K562 (cell line): ENCODE measurements around the gene C1orf105. TPM values are rescaled to one million over a fixed set of nuclear protein-coding genes. Genes with fewer than 3 reads are reported as not detected.

Source experiments
- ATAC-seq: fragments of 200-7000 bp; cut with Tn5 transposase; 3 replicates; pipeline ENCODE4 v1.9.1; 2020; ENCODE audit warnings: moderate library complexity
- BruUV-seq: library from RNA; stranded (reverse); fragments of 400-500 nt; replicated peaks from 2 replicates; lab custom pipeline; 2021; lab: Mats Ljungman, UMichigan
- CTCF ChIA-PET: fragments of 300-600 bp; formaldehyde crosslinking; extraction: SDS; loops from one replicate; lab custom pipeline; 2021; ENCODE audit warnings: low intra/inter-chr PET ratio; lab: Yijun Ruan, JAX
- POLR2A ChIA-PET: fragments of 300-600, 350-650 bp; sonication (Branson Sonifier 250); formaldehyde crosslinking; extraction: SDS; loops from one replicate; lab custom pipeline; 2021; ENCODE audit warnings: antibody characterized with exemption, inconsistent platforms; lab: Yijun Ruan, JAX
- DNase-seq, 4 experiments: peaks; one replicate each; pipeline versions ENCODE4 v3.0.0 to v3.0.0-alpha.2; 2011 to 2018; ENCODE audit warnings: low spot score in 3 of 4, mixed read lengths in 3 of 4; ENCODE audit errors: extremely low read depth in 1 of 4
- FAIRE-seq: peaks from 2 replicates; lab custom pipeline; 2011; peaks lifted over from hg19 to GRCh38; lab: Jason Lieb, UNC
- H2AFZ ChIP-seq: 2 replicates; pipeline ENCODE4 v1.6.0; 2011; ENCODE audit warnings: low read depth, low read length, control low read depth, inconsistent platforms
- H3K27ac ChIP-seq: fragments of 200-600 bp; 3 replicates; pipeline ENCODE4 v1.8.0; 2011; ENCODE audit warnings: low read depth, mild to moderate bottlenecking, control low read depth, inconsistent platforms, low read length, moderate library complexity, mixed read lengths; ENCODE audit errors: extremely low read depth
- H3K27me3 ChIP-seq, 2 experiments: fragments of 300-600 bp in 1 of 2; 2 replicates in 1 of 2; 3 replicates in 1 of 2; pipeline versions ENCODE4 v1.6.0 to v1.8.0; 2011; ENCODE audit warnings: inconsistent platforms in 2 of 2, low read length in 2 of 2, mild to moderate bottlenecking in 1 of 2, mixed read lengths in 1 of 2, moderate library complexity in 1 of 2; ENCODE audit not compliant: control insufficient read depth in 2 of 2, insufficient read depth in 2 of 2
- H3K36me3 ChIP-seq: fragments of 300-600 bp; 3 replicates; pipeline ENCODE4 v1.8.0; 2011; ENCODE audit warnings: mild to moderate bottlenecking, low read length, inconsistent platforms; ENCODE audit not compliant: control insufficient read depth, insufficient read depth
- H3K4me1 ChIP-seq, 2 experiments: fragments of 200-600 bp in 1 of 2; replicated peaks in 1 of 2; 2 replicates in 1 of 2; 3 replicates in 1 of 2; pipeline versions ENCODE4 v1.5.1 to v1.8.0; 2011; ENCODE audit warnings: inconsistent platforms in 2 of 2, low read length in 2 of 2, mild to moderate bottlenecking in 1 of 2, mixed read lengths in 1 of 2, moderate library complexity in 1 of 2; ENCODE audit not compliant: control insufficient read depth in 2 of 2, insufficient read depth in 2 of 2
- H3K4me2 ChIP-seq: 2 replicates; pipeline ENCODE4 v1.6.1; 2011; ENCODE audit warnings: low read length, control low read depth, inconsistent platforms, mixed read lengths; ENCODE audit not compliant: insufficient read depth
- H3K4me3 ChIP-seq: fragments of 200-600 bp; sonication (generic), shearing (Covaris generic); 2 replicates; pipeline ENCODE4 v1.5.1; 2016; ENCODE audit warnings: control low read depth, inconsistent platforms
- H3K79me2 ChIP-seq: fragments of 200-600 bp; 3 replicates; pipeline ENCODE4 v1.8.0; 2011; ENCODE audit warnings: low read length, inconsistent platforms; ENCODE audit not compliant: control insufficient read depth, insufficient read depth
- H3K9ac ChIP-seq, 2 experiments: 2 replicates each; pipeline versions ENCODE4 v1.6.0 to v1.6.1; 2011; ENCODE audit warnings: low read depth in 2 of 2, low read length in 2 of 2, control low read depth in 1 of 2, inconsistent platforms in 1 of 2, mild to moderate bottlenecking in 1 of 2, mixed read lengths in 1 of 2; ENCODE audit not compliant: insufficient read depth in 1 of 2
- H3K9me1 ChIP-seq: one replicate; pipeline ENCODE4 v1.6.0; 2011; ENCODE audit warnings: inconsistent platforms, mild to moderate bottlenecking, low read length, moderate library complexity; ENCODE audit not compliant: control insufficient read depth, insufficient read depth
- H3K9me3 ChIP-seq: replicated peaks from 2 replicates; pipeline ENCODE4 v1.5.1; 2011; ENCODE audit warnings: low read depth, low read length, inconsistent platforms; ENCODE audit not compliant: control insufficient read depth, insufficient read depth
- H4K20me1 ChIP-seq: replicated peaks from 2 replicates; pipeline ENCODE4 v1.6.1; 2011; ENCODE audit warnings: low read length, inconsistent platforms, mixed read lengths; ENCODE audit not compliant: control insufficient read depth, insufficient read depth
- CC2D1A ChIP-seq: fragments of 450-650 bp; IDR thresholded peaks from 2 replicates; pipeline ENCODE4 v1.6.1; 2017; ENCODE audit warnings: mild to moderate bottlenecking
- DMBX1 ChIP-seq: fragments of 250-450 bp; sonication (Bioruptor Pico); IDR thresholded peaks from 2 replicates; pipeline ENCODE4 v1.8.0; 2022; ENCODE audit warnings: inconsistent platforms, mild to moderate bottlenecking, moderate library complexity, borderline replicate concordance
- HNRNPH1 ChIP-seq: fragments of 200-400 bp; formaldehyde crosslinking; optimal IDR thresholded peaks from 2 replicates; pipeline ENCODE3; 2017; ENCODE audit warnings: low read depth, mild to moderate bottlenecking, low read length, moderate library complexity
- KLF6 ChIP-seq: fragments of 250-450 bp; sonication (Bioruptor Pico); IDR thresholded peaks from 2 replicates; pipeline ENCODE4 v1.4.0; 2020; ENCODE audit warnings: mild to moderate bottlenecking, moderate library complexity, borderline replicate concordance
- MTF1 ChIP-seq: fragments of 250-450 bp; sonication (Bioruptor Pico); IDR thresholded peaks from 2 replicates; pipeline ENCODE4 v1.9.0; 2021; ENCODE audit warnings: moderate library complexity, mild to moderate bottlenecking, inconsistent platforms, borderline replicate concordance
- NFIX ChIP-seq: fragments of 250-450 bp; sonication (Bioruptor Pico); IDR thresholded peaks from 2 replicates; pipeline ENCODE4 v1.4.0; 2020; ENCODE audit warnings: low read depth, mild to moderate bottlenecking, moderate library complexity
- RNF2 ChIP-seq: sonication (generic); IDR thresholded peaks from 2 replicates; pipeline ENCODE4 v1.6.1; 2016
- ZNF274 ChIP-seq: IDR thresholded peaks from 2 replicates; pipeline ENCODE4 v1.6.1; 2011; ENCODE audit warnings: low read depth, mild to moderate bottlenecking, low read length, moderate library complexity, borderline replicate concordance
- ZNF79 ChIP-seq: fragments of 250-450 bp; sonication (Bioruptor Pico); IDR thresholded peaks from 2 replicates; pipeline ENCODE4 v1.4.0; 2020; ENCODE audit warnings: low read depth, mild to moderate bottlenecking, moderate library complexity
- WGBS: fragments of 100-300 bp; shearing (Covaris generic); methylation state at CpG from one replicate; pipeline ENCODE4 v1.1.6; 2016; ENCODE audit warnings: low coverage, mixed read lengths; ENCODE audit not compliant: insufficient coverage; ENCODE audit errors: missing lambda C conversion rate; 5-methylcytosine and 5-hydroxymethylcytosine counted together
- in situ Hi-C: fragments of 300-500 bp; cut with MboI; formaldehyde crosslinking; loops from 4 replicates; pipeline ENCODE4 v1.15.0; 2018; ENCODE audit warnings: inconsistent platforms, mixed read lengths
- intact Hi-C: fragments of 100-400 bp; cut with micrococcal nuclease; formaldehyde crosslinking; loops from 2 replicates; pipeline ENCODE4 v1.14.2; 2022
- polyA plus RNA-seq, 8 experiments: library from polyadenylated mRNA; depleted of rRNA in 4 of 8; stranded (reverse) in 5 of 8; unstranded in 3 of 8; fragments of >200 nt; fragmentation: Nextera tagmentation in 2 of 8; fragmentation: Illumina TruSeq in 1 of 8; extraction: Ambion mirVana in 2 of 8; extraction: Trizol in 1 of 8; gene quantifications; 2 replicates each; pipeline versions ENCODE4 v1.2.1 to v1.2.3, GENCODE V29; 2011 to 2014; ENCODE audit warnings: inconsistent platforms in 1 of 8, missing spikeins in 1 of 8
- total RNA-seq, 7 experiments: library from RNA; depleted of rRNA in 6 of 7; stranded (reverse); fragments of >200 nt in 6 of 7; fragmentation: Illumina TruSeq in 2 of 7; extraction: Trizol in 2 of 7; gene quantifications; 2 replicates each; pipeline versions ENCODE4 v1.2.1 to v1.2.3, GENCODE V29; 2011 to 2021; ENCODE audit warnings: low replicate concordance in 1 of 7
- TF ChIP-seq, protein P1 (sequence below): fragments of 250-450 bp; sonication (Bioruptor Pico); IDR thresholded peaks from 2 replicates; pipeline ENCODE4 v1.4.0; 2020
- TF ChIP-seq, protein P2 (sequence below): fragments of 450-650 bp; IDR thresholded peaks from 2 replicates; pipeline ENCODE4 v1.6.1; 2018; ENCODE audit warnings: mild to moderate bottlenecking, low read depth; ENCODE audit not compliant: partially characterized antibody
- TF ChIP-seq, protein P3 (sequence below), 2 experiments: fragments of 450-650 bp; IDR thresholded peaks; 2 replicates each; pipeline ENCODE4 v1.6.1; 2016; ENCODE audit warnings: mild to moderate bottlenecking in 2 of 2, borderline replicate concordance in 1 of 2, low read depth in 1 of 2, moderate library complexity in 1 of 2

Gene C1orf105
- total and polyA plus RNA-seq, 9 of the 15 experiments (the other 6 are each of a cell fraction or from before 2014, with no cell fraction given) = 0.08 TPM; not detected in 8

DNA sequence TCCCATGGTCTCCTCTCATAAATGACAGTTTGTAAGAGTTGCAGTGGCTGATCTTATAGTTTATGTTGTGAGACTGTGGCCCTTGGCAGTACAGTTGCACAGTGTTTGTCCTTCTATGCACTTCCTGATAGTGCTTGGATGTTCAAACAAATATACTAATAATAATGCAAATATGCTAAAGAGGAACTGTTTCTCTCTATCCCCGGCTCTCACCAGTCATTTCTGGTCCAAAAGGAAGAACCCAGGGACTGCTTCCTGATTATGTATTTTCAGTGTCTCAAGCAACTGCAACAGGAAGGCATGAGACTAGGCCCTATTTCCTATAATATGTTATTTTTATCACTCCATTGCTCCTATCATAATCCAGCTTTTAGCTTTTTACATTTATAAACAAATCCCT is 95.4 kb downstream of the C1orf105 start:
- H3K9me3 ChIP-seq = no peaks in the 10 kb centered on the region; the same call in 1 of the 2 replicates
- H4K20me1 ChIP-seq = no peaks in the 10 kb centered on the region
- H3K27ac ChIP-seq = no peak overlapping the region
- FAIRE-seq = no peak
- H3K9me1 ChIP-seq = no peaks in the 10 kb centered on the region
- no peaks in the 10 kb centered on the region for H3K36me3 ChIP-seq
- no peak overlapping the region for H3K9ac ChIP-seq
- H3K27me3 ChIP-seq = no peaks in the 10 kb centered on the region
- CTCF ChIA-PET = no interaction called here
- no peaks in the 10 kb centered on the region for H3K79me2 ChIP-seq
- H2AFZ ChIP-seq = 0 out of 2 replicates have a peak overlapping the region, but pooled peaks have one; percentile 12
- no peak overlapping the region for H3K4me3 ChIP-seq
- no peak for DNase-seq
- 15% methylated on average over 1 of the region's 1 CpG for WGBS
- BruUV-seq = no TSS peak
- H3K4me1 ChIP-seq = peaks cover 0 to 16% of the 10 kb centered on the region in 2 experiments; a peak in 2 of 5 replicates
- H3K4me2 ChIP-seq = no peak overlapping the region
- intact Hi-C loops (no loop called here), in situ Hi-C loops (no loop called here)
- no peak for ATAC-seq
- POLR2A ChIA-PET = no interaction called here
- TF ChIP-seq DMBX1 (CRISPR knock-in tag) (no peak), RNF2 (no peak), ZNF274 (no peak), MTF1 (CRISPR knock-in tag) (no peak), KLF6 (CRISPR knock-in tag) (no peak), CC2D1A (no peak), ZNF79 (CRISPR knock-in tag) (no peak), NFIX (no peak), HNRNPH1 (no peak)
- TF ChIP-seq, protein P1, sequence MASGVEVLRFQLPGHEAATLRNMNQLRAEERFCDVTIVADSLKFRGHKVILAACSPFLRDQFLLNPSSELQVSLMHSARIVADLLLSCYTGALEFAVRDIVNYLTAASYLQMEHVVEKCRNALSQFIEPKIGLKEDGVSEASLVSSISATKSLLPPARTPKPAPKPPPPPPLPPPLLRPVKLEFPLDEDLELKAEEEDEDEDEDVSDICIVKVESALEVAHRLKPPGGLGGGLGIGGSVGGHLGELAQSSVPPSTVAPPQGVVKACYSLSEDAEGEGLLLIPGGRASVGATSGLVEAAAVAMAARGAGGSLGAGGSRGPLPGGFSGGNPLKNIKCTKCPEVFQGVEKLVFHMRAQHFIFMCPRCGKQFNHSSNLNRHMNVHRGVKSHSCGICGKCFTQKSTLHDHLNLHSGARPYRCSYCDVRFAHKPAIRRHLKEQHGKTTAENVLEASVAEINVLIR (CRISPR knock-in tag) = no peak
- TF ChIP-seq, protein P2, sequence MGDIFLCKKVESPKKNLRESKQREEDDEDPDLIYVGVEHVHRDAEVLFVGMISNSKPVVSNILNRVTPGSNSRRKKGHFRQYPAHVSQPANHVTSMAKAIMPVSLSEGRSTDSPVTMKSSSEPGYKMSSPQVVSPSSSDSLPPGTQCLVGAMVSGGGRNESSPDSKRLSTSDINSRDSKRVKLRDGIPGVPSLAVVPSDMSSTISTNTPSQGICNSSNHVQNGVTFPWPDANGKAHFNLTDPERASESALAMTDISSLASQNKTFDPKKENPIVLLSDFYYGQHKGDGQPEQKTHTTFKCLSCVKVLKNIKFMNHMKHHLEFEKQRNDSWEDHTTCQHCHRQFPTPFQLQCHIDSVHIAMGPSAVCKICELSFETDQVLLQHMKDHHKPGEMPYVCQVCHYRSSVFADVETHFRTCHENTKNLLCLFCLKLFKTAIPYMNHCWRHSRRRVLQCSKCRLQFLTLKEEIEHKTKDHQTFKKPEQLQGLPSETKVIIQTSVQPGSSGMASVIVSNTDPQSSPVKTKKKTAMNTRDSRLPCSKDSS = no peak
- TF ChIP-seq, protein P3, sequence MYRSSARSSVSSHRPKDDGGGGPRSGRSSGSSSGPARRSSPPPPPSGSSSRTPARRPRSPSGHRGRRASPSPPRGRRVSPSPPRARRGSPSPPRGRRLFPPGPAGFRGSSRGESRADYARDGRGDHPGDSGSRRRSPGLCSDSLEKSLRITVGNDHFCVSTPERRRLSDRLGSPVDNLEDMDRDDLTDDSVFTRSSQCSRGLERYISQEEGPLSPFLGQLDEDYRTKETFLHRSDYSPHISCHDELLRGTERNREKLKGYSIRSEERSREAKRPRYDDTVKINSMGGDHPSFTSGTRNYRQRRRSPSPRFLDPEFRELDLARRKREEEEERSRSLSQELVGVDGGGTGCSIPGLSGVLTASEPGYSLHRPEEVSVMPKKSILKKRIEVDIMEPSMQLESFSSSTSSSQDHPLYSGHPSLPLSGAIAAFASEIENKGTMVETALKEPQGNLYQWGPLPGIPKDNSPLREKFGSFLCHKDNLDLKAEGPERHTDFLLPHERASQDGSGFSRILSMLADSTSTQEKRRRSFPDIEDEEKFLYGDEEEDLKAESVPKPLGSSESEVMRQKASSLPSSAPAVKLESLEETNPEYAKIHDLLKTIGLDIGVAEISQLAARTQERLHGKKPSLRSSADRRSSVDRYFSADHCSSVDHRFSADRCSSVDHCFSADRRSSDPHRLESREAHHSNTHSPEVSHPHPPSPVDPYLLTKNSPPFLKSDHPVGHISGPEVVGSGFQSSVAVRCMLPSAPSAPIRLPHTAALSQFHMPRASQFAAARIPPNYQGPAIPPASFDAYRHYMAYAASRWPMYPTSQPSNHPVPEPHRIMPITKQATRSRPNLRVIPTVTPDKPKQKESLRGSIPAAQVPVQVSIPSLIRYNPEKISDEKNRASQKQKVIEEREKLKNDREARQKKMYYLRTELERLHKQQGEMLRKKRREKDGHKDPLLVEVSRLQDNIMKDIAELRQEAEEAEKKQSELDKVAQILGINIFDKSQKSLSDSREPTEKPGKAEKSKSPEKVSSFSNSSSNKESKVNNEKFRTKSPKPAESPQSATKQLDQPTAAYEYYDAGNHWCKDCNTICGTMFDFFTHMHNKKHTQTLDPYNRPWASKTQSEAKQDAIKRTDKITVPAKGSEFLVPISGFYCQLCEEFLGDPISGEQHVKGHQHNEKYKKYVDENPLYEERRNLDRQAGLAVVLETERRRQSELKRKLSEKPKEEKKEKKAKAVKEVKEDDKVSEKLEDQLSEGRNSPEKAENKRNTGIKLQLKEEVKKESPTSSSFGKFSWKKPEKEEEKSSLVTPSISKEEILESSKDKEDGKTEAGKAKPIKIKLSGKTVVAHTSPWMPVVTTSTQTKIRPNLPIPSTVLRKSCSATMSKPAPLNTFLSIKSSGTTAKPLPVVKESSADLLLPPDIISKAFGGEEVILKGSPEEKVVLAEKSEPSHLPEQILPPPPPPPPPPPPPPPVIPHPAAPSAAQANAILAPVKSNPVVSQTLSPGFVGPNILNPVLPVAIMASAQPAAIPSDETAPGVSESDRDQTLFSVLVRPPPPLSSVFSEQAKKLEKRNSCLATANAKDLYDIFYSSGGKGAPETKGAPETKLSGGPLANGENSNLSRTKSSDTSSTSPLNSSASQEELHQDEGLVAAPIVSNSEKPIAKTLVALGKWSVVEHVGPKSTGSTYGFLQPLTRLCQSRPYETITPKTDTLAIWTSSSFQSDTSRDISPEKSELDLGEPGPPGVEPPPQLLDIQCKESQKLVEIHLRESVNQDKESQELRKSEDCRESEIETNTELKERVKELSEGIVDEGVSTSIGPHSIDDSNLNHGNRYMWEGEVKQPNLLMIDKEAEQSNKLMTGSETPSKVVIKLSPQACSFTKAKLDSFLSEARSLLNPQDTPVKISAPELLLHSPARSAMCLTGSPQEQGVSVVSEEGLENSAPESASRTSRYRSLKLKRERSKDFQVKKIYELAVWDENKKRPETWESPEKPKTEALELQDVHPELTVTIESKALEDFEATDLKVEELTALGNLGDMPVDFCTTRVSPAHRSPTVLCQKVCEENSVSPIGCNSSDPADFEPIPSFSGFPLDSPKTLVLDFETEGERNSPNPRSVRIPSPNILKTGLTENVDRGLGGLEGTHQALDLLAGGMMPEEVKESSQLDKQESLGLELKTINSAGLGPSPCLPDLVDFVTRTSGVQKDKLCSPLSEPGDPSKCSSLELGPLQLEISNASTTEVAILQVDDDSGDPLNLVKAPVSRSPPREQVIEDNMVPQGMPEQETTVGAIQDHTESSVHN (IDR thresholded peaks at IDR 0.05; ENCODE audit: borderline replicate concordance in 1 of 2, low read depth in 1 of 2) = no peak
